A673 (cell line): ENCODE measurements around the gene ZSCAN26. TPM values are rescaled to one million over a fixed set of nuclear protein-coding genes. Genes with fewer than 3 reads are reported as not detected.

Source experiments
- BruUV-seq: library from RNA; stranded (reverse); fragments of 400-500 nt; replicated peaks from 2 replicates; lab custom pipeline; 2021; lab: Mats Ljungman, UMichigan
- CTCF ChIA-PET: fragments of 300-600 bp; sonication (Branson Sonifier 250); formaldehyde crosslinking; loops from one replicate; lab custom pipeline; 2022; ENCODE audit warnings: antibody characterized with exemption; lab: Charles Lee
- POLR2A ChIA-PET: fragments of 300-600 bp; sonication (Branson Sonifier 250); formaldehyde crosslinking; loops from one replicate; lab custom pipeline; 2022; ENCODE audit warnings: antibody characterized with exemption; ENCODE audit not compliant: low non-redundant PET; lab: Charles Lee
- DNase-seq: peaks from one replicate; pipeline ENCODE4 v3.0.0-alpha.2; 2015; ENCODE audit warnings: low spot score
- H3K27ac ChIP-seq: fragments of 200-600 bp; sonication (generic); 2 replicates; pipeline ENCODE4 v1.5.1; 2016; ENCODE audit warnings: mixed run types, low read depth, mild to moderate bottlenecking, mixed read lengths, antibody characterized with exemption, low read length; ENCODE audit not compliant: poor library complexity, severe bottlenecking
- H3K27me3 ChIP-seq: fragments of 200-600 bp; sonication (generic); replicated peaks from 2 replicates; pipeline ENCODE4 v1.6.1; 2017; ENCODE audit warnings: mixed run types, low read depth, mild to moderate bottlenecking, mixed read lengths, antibody characterized with exemption, low read length; ENCODE audit not compliant: insufficient read depth, poor library complexity
- H3K36me3 ChIP-seq: fragments of 200-600 bp; sonication (generic); 2 replicates; pipeline ENCODE4 v1.6.1; 2016; ENCODE audit warnings: mixed run types, mild to moderate bottlenecking, mixed read lengths, antibody characterized with exemption, low read length; ENCODE audit not compliant: insufficient read depth, poor library complexity, severe bottlenecking
- H3K4me1 ChIP-seq: fragments of 200-600 bp; sonication (generic); 2 replicates; pipeline ENCODE4 v1.6.1; 2017; ENCODE audit warnings: mixed run types, mild to moderate bottlenecking, mixed read lengths, antibody characterized with exemption, low read length; ENCODE audit not compliant: insufficient read depth, poor library complexity, severe bottlenecking
- H3K4me3 ChIP-seq: fragments of 200-600 bp; sonication (generic); 2 replicates; pipeline ENCODE4 v1.5.1; 2016; ENCODE audit warnings: low read depth, mixed run types, mild to moderate bottlenecking, mixed read lengths, low read length; ENCODE audit not compliant: poor library complexity, severe bottlenecking
- H3K9me3 ChIP-seq: fragments of 200-600 bp; sonication (generic); 2 replicates; pipeline ENCODE4 v1.6.1; 2016; ENCODE audit warnings: mixed run types, low read depth, mild to moderate bottlenecking, mixed read lengths, antibody characterized with exemption, low read length; ENCODE audit not compliant: poor library complexity, severe bottlenecking
- EZH2 ChIP-seq: fragments of 200-600 bp; sonication (generic); IDR thresholded peaks from 2 replicates; pipeline ENCODE4 v1.6.1; 2017; ENCODE audit warnings: borderline replicate concordance, low read depth, mild to moderate bottlenecking, mixed read lengths, antibody characterized with exemption, low read length; ENCODE audit not compliant: poor library complexity, severe bottlenecking
- intact Hi-C: fragments of 100-400 bp; cut with micrococcal nuclease; formaldehyde crosslinking; loops from one replicate; pipeline ENCODE4 v1.10.0; 2022; ENCODE audit not compliant: unreplicated experiment
- total RNA-seq: library from RNA; stranded (reverse); gene quantifications from 2 replicates; pipeline ENCODE4 v1.2.3, GENCODE V29; 2021
- TF ChIP-seq, protein P1 (sequence below): fragments of 300-800, 200-600 bp; sonication (generic); conservative IDR thresholded peaks from 2 replicates; pipeline ENCODE4 v1.5.1; 2017; ENCODE audit warnings: low read depth, mild to moderate bottlenecking, antibody characterized with exemption, low read length, moderate library complexity, mixed read lengths

Gene ZSCAN26
- total RNA-seq, 1 experiment from 2014 or later, result 19.9 TPM

DNA sequence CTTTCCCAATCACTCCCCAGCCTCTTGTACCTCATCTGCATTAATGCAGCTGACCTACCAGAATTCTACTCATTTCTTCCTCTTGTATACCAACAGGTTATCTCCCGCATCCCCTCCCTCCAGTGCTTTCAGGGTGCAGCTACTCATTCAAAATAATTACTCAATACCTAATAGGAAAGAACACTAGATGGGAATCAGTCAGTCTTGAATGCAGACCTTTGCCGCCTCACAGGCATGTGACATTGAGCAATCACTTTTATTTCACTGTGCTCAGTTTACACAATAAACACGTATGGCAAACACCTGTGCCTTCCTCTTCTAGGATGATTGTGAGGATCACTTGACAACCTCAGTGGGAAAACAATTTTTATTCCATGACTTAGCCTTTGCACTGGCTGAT, 55.7 kb downstream of the ZSCAN26 start:
- intact Hi-C loops, result no loop called here
- no peak for TF ChIP-seq EZH2
- TF ChIP-seq, protein P1, sequence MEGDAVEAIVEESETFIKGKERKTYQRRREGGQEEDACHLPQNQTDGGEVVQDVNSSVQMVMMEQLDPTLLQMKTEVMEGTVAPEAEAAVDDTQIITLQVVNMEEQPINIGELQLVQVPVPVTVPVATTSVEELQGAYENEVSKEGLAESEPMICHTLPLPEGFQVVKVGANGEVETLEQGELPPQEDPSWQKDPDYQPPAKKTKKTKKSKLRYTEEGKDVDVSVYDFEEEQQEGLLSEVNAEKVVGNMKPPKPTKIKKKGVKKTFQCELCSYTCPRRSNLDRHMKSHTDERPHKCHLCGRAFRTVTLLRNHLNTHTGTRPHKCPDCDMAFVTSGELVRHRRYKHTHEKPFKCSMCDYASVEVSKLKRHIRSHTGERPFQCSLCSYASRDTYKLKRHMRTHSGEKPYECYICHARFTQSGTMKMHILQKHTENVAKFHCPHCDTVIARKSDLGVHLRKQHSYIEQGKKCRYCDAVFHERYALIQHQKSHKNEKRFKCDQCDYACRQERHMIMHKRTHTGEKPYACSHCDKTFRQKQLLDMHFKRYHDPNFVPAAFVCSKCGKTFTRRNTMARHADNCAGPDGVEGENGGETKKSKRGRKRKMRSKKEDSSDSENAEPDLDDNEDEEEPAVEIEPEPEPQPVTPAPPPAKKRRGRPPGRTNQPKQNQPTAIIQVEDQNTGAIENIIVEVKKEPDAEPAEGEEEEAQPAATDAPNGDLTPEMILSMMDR, result no peak
- ChIA-PET POLR2A (interaction anchor here (0.6 kb wide), 1 partner anchor 515 kb away, joined by 7 read pairs; no protein-coding TSS in a partner anchor), CTCF (no interaction called here)
- no TSS peak for BruUV-seq
- Histone ChIP-seq H3K4me1 (no peaks in the 10 kb centered on the region), H3K36me3 (no peaks in the 10 kb centered on the region), H3K27me3 (no peaks in the 10 kb centered on the region), H3K27ac (no peak overlapping the region), H3K4me3 (no peak overlapping the region), H3K9me3 (peaks cover 27% of the 10 kb centered on the region)
- DNase-seq, result no peak

DNA sequence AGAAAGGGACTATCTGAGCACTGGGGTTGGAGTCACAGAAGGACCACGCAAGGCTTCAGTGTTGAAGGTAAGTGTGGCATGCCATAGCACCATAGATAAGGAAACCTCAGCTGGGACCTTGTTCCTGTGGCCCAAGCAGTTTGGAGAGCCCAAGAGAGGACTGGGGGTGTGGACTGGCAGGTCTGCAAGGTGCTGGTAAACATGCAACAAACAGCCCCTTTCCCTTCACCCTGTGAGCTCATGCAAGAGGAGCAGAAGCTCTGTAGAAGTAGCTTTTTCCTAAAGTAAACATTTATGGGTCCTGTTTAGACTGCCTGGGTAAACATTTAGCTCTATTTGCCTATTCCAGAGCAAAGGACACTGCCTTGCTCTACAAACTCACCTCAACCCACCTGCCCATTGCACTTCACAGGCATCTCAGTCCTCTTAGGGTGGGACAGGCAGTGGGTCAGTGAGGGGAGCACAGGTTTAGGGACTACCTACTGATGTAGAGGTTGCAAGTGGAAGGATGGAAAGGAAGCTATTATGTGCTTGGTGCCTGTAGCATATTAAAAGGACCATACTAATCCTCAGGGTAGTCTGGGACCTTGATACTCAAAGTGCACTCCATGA, 57.0 kb downstream of the ZSCAN26 start:
- TF ChIP-seq, protein P1, result no peak
- no peak for TF ChIP-seq EZH2
- Histone ChIP-seq H3K4me1 (no peaks in the 10 kb centered on the region), H3K27ac (no peak overlapping the region), H3K36me3 (no peaks in the 10 kb centered on the region), H3K4me3 (no peak overlapping the region), H3K27me3 (no peaks in the 10 kb centered on the region), H3K9me3 (peaks cover 27% of the 10 kb centered on the region)
- no peak for DNase-seq
- intact Hi-C loops, result no loop called here
- CTCF ChIA-PET, result no interaction called here
- no TSS peak for BruUV-seq
- POLR2A ChIA-PET, result no interaction called here

DNA sequence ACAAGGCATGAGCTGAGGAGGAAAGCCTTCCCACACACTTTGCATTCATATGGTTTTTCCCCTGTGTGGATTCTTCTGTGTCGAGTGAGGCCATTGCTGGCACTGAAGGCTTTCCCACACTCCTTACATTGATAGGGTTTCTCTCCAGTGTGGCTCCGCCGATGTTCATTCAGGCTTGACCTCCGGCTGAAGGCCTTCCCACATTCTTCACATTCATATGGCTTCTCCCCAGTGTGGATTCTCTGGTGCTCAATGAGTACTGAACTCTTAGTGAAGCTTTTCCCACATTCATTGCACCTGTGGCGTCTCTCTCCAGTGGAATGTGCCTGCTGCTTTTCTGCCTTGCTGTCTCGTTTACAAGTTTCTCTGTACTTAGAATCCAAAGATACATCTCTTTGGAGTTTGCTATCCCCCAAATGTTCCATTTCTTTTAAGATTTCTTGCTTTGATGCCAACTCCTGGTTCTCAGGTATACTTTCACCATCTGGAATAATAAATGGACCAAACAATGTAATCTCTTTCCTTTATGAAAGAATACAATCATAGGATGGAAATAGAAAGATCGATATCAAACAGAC, 59.5 kb downstream of the ZSCAN26 start:
- H3K27ac ChIP-seq, result no peak overlapping the region
- BruUV-seq, result no TSS peak
- no peak for DNase-seq
- intact Hi-C loops, result no loop called here
- H3K36me3 ChIP-seq, result no peaks in the 10 kb centered on the region
- H3K4me3 ChIP-seq, result no peak overlapping the region
- H3K4me1 ChIP-seq, result no peaks in the 10 kb centered on the region
- TF ChIP-seq, protein P1, result no peak
- TF ChIP-seq EZH2, result no peak
- H3K9me3 ChIP-seq, result peaks cover 27% of the 10 kb centered on the region
- no peaks in the 10 kb centered on the region for H3K27me3 ChIP-seq
- CTCF ChIA-PET, result no interaction called here
- POLR2A ChIA-PET, result no interaction called here

Other genes with a start within 250 kb of the ZSCAN26 start
- 0.58 and 0.85 TPM in 2 replicates for gene ZNF165, start 186.6 kb upstream of the ZSCAN26 start, total RNA-seq
- gene ZSCAN16, start 142.5 kb upstream of the ZSCAN26 start, total RNA-seq, result 8.0 and 9.0 TPM in 2 replicates
- 29.4 and 29.8 TPM in 2 replicates for gene ZKSCAN8, start 125.3 kb upstream of the ZSCAN26 start, total RNA-seq
- 13.3 and 15.1 TPM in 2 replicates for gene ZSCAN9, start 41.9 kb upstream of the ZSCAN26 start, total RNA-seq
- 6.4 and 6.6 TPM in 2 replicates for gene ZKSCAN4, start 14.9 kb upstream of the ZSCAN26 start, total RNA-seq
- not detected in 2 replicates for gene NKAPL, start 7.8 kb upstream of the ZSCAN26 start, total RNA-seq
- gene PGBD1, start 14.4 kb downstream of the ZSCAN26 start, total RNA-seq, result 11.3 and 11.6 TPM in 2 replicates
- gene ZSCAN31, start 69.0 kb downstream of the ZSCAN26 start, total RNA-seq, result 3.5 and 4.3 TPM in 2 replicates
- gene ZKSCAN3, start 82.8 kb downstream of the ZSCAN26 start, total RNA-seq, result 8.0 and 8.7 TPM in 2 replicates
- 12.1 and 13.1 TPM in 2 replicates for gene ZSCAN12, start 132.6 kb downstream of the ZSCAN26 start, total RNA-seq
- 5.4 and 8.3 TPM in 2 replicates for gene ZSCAN23, start 176.3 kb downstream of the ZSCAN26 start, total RNA-seq
- gene GPX6, start 248.7 kb downstream of the ZSCAN26 start, total RNA-seq, result not detected in 2 replicates